ENCODE results near the gene PGGT1B.

- TF ChIP-seq CTCF (IDR thresholded peaks at IDR 0.05; ENCODE audit: insufficient read depth, low read length, poor library complexity, severe bottlenecking) (no peak), EZH2phosphoT487 (conservative IDR thresholded peaks at IDR 0.05; ENCODE audit: low read length) (no peak)
These were observed 41.8 kb upstream of the PGGT1B start for GRCh38 chr5:115304496-115304895.

Measured in SU-DHL-6 (cell line).